Subcutaneous adipose tissue (tissue), 4 donors: Measurements from ENCODE around the gene WDR27. TPM values are rescaled to one million over a fixed set of nuclear protein-coding genes. Genes with fewer than 3 reads are reported as not detected.

Experiments
- total RNA-seq, 4 donors: library from RNA; depleted of rRNA; stranded (reverse); fragments of >200 nt; gene quantifications; one replicate each; pipeline ENCODE4 v1.1.0, GENCODE V29; 2016
- TF ChIP-seq, protein P1 (sequence below): fragments of 450-650 bp; IDR thresholded peaks from one replicate; pipeline ENCODE4 v1.5.1; 2016; ENCODE audit warnings: low read depth, mild to moderate bottlenecking, control low read depth, antibody characterized with exemption, moderate library complexity

WDR27 gene
- total RNA-seq, 4 donors from 2014 or later, result 26.0 to 36.4 (median 31.3) TPM

DNA sequence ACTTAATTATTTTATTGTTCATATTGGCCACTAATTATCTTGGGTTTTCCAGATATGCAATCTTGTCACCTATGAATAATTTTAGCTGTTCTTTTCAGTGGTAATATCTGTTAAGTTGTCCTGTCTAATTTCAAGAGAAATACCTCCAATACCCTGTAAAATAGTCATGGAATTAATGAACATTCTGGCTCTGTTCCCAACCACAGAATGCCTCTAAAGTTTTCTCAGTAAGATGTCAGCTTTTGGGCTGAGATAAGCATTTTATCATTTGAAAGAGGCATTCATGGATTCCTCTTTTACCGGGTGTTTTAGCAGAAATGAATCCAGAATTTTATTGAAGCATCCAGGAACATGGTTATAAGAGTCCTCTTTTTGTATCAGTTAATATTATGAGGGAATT, 109.3 kb downstream of the WDR27 start:
- TF ChIP-seq, protein P1, sequence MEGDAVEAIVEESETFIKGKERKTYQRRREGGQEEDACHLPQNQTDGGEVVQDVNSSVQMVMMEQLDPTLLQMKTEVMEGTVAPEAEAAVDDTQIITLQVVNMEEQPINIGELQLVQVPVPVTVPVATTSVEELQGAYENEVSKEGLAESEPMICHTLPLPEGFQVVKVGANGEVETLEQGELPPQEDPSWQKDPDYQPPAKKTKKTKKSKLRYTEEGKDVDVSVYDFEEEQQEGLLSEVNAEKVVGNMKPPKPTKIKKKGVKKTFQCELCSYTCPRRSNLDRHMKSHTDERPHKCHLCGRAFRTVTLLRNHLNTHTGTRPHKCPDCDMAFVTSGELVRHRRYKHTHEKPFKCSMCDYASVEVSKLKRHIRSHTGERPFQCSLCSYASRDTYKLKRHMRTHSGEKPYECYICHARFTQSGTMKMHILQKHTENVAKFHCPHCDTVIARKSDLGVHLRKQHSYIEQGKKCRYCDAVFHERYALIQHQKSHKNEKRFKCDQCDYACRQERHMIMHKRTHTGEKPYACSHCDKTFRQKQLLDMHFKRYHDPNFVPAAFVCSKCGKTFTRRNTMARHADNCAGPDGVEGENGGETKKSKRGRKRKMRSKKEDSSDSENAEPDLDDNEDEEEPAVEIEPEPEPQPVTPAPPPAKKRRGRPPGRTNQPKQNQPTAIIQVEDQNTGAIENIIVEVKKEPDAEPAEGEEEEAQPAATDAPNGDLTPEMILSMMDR, result no peak

DNA sequence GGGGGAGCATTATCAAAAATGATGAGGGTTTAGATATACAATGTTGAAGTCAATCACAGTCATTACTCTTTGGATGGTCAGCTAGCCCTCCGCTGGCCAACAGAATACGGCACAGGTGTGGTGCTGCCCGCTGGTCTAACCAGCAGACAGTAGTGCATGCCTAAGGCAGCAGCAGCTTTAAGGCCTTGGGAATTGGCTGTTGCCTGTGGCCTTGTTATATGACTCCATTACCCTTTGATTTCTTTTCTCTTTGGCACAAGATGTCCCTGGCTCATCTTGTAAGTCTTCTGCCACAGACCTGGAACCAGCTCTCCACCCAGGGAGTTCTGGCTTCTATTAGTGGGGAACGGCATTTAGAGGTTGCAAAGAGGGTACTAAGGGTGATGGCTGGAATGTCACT, 110.2 kb downstream of the WDR27 start:
- TF ChIP-seq, protein P1, result no peak

DNA sequence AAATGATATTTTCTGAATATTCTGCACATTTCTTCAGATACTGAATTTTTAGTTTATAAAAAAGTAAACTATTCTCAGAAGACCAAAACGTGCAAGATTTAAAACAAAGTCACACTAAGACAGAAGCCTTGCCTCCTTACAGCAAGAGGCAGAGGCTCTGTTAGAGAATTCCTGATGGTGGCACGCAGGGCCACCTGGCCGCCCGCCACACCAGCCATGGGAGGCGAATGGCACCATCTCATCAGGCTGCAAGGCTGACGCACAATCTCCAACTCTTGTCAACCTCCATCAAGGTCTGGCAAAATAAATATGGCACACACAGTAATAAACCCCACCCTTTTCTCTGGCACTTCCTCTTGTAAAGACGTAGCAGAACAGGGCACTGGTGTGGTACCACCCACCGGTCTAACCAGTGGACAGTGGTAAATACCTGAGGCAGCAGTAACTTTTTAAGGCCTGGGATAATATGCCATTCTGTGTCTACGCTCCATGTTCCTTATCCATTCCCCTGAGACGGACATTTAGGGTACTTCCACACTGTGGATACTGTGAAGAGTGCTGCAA, 111.4 kb downstream of the WDR27 start:
- TF ChIP-seq, protein P1, result no peak

DNA sequence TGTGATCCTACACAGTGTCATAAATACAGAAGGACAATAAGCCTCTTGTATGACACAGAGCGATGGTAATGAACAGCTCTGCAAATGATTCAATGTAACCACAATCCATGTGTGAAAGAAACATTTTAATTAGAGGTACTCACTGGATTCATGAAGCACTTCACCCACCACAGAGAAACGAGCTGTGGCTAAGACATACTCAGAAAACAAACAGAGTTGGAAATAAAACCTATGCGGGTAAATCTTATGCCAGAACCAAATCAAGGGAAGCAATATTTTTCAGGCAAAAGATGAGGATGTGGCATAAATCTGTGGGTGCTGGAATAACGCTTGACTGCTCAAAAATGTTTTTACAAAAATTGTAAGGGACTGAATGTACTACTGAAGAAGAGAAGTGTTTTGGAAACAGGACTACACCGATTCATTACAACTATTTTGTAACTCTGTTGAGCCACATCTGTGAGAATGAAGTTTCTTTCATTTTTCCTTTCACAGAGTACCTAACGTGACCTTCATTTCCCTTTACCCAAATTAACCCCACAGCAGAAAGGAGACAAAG, 112.1 kb downstream of the WDR27 start:
- TF ChIP-seq, protein P1, result no peak

DNA sequence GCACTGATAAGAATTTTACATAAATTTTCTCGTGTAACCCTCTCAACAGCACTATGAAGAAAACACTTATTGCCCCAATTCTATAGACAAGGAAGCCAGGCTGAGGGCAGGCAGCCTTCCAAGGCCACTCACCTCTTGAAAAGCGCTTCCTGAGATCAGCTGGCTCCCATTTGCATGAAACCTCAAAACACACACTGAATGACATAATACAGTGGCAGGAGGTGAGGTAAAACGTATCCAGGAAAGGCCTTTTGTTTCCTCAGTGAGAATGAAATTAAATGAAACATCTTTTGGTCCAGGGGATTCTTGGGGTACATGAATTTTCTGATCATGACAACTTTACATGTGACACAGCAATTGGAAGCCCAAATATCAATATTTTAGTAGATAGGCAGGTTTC, 112.5 kb downstream of the WDR27 start:
- TF ChIP-seq, protein P1, result no peak

DNA sequence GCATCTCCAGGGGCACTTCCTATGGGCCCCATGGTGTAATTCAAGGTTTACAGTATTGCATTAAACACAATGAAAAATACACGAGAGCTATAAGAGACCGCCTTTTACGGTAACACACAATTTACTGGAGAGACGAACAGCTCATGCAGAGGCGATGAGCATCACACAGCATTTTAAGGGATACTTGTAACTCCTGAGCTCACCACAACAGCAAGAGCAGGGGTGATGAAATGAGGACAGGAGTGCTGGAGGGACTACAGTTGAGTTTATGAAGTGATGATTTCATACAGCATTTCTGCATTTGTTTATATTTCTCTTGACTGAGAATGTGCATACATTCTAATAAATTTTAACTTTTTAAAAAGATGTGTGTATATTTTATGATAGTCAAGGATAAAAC, 113.9 kb downstream of the WDR27 start:
- TF ChIP-seq, protein P1, result no peak

DNA sequence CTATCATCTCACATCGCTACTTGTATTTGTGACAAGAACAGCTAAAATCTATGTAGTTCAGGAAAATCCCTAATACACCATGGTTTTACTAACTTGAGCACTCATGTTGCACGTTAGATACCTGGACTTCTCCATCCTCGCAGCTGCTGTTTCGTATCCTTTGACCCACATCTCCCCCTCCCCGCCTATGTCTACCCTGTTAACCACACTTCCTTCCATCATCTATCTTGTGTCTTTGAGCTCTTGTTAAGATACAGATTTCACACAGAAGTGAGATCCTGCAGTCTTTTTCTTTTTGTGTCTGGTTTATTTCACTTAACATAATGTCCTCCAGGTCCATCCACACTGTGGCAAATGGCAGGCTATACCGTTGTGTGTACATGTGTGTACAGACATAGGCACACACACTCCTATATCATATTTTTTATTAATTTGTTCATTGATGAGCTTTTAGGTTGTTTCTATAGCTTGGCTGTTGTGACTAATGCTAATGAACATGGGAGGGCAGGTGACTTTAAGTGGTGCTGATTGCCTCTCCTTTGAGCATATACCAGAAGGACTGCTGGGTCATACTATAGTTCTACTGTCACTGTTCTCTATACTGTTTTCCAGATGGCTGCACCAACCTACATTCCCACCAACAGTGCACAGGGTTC, 117.8 kb downstream of the WDR27 start:
- TF ChIP-seq, protein P1, result no peak
